HCT116 (cell line): ENCODE data around the gene APBB2.

Experiments
- EZH2 ChIP-seq: fragments of 200-600 bp; sonication (generic); IDR thresholded peaks from 2 replicates; pipeline ENCODE4 v1.6.1; 2017; ENCODE audit warnings: antibody characterized with exemption, mixed run types
- EZH2phosphoT487 ChIP-seq: fragments of 200-600 bp; IDR thresholded peaks from 2 replicates; pipeline ENCODE4 v1.6.1; 2018; ENCODE audit warnings: antibody characterized with exemption, borderline replicate concordance
- POLR2AphosphoS5 ChIP-seq: IDR thresholded peaks from 2 replicates; pipeline ENCODE4 v1.6.1; 2011; ENCODE audit warnings: mild to moderate bottlenecking, low read depth, low read length, moderate library complexity
- TF ChIP-seq, protein P1 (sequence below): IDR thresholded peaks from 2 replicates; pipeline ENCODE4 v1.6.1; 2012

- TF ChIP-seq EZH2phosphoT487 (no peak), EZH2 (no peak), POLR2AphosphoS5 (no peak)
- TF ChIP-seq, protein P1, sequence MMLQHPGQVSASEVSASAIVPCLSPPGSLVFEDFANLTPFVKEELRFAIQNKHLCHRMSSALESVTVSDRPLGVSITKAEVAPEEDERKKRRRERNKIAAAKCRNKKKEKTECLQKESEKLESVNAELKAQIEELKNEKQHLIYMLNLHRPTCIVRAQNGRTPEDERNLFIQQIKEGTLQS = no peak
Measured at GRCh38 chr4:40812856-40813255, 401.5 kb downstream of the APBB2 start.
